ENCODE results near the gene MAP9.

GRCh38 chr4:155400893-155401292 is 24.1 kb upstream of the MAP9 start:
- TF ChIP-seq EP300 (IDR thresholded peaks at IDR 0.05; ENCODE audit: borderline replicate concordance): no peak
- TF ChIP-seq USF1 (IDR thresholded peaks at IDR 0.05): no peak
- TF ChIP-seq MAX (IDR thresholded peaks at IDR 0.05): no peak
- TF ChIP-seq RAD21 (IDR thresholded peaks at IDR 0.05; ENCODE audit: low read depth): no peak
- TF ChIP-seq YY1 (IDR thresholded peaks at IDR 0.05; ENCODE audit: low read depth): no peak
- TF ChIP-seq NFIC (IDR thresholded peaks at IDR 0.05): no peak
- TF ChIP-seq REST (IDR thresholded peaks at IDR 0.05; ENCODE audit: low read depth): no peak
- no peak for TF ChIP-seq TAF1 (IDR thresholded peaks at IDR 0.05; ENCODE audit: low read depth)
- TF ChIP-seq TEAD4 (IDR thresholded peaks at IDR 0.05): no peak
- no peak for TF ChIP-seq CREB1 (IDR thresholded peaks at IDR 0.05; ENCODE audit: low read depth)
- TF ChIP-seq CEBPB (IDR thresholded peaks at IDR 0.05): no peak
- TF ChIP-seq FOXM1 (IDR thresholded peaks at IDR 0.05; ENCODE audit: borderline replicate concordance, low read depth): no peak
